ENCODE data around the gene RAPGEF2. TPM values are rescaled to one million over a fixed set of nuclear protein-coding genes. Genes with fewer than 3 reads are reported as not detected.
"Not testable (repeated sequence)": the region's sequence is repeated elsewhere in the genome, so short reads cannot be mapped to it uniquely, and the experiment has no call there.

Gene RAPGEF2
- total RNA-seq, 4 donors from 2014 or later: 60.2 to 109 (median 79.7) TPM

DNA sequence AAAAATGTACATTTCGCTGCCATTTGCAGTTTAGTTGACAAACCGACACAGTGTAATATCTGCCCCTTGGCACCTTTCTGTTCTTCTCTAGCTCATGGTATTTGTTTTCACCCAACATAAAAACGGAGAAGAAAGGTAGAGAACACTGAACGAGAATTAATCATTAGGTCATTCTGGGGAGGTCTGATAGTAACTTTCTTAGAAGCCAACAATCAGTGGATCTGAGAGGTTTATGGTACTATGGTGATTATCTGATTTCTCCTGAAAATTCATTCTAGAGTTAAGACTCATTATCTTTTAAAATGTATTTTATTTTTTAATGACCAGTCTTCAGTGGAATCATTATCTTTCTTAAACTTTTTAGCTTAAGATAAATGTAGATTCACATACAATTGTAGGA is 8.5 kb downstream of the RAPGEF2 start:
- no peak for TF ChIP-seq POLR2A (IDR thresholded peaks at IDR 0.05)
- TF ChIP-seq, protein P1, sequence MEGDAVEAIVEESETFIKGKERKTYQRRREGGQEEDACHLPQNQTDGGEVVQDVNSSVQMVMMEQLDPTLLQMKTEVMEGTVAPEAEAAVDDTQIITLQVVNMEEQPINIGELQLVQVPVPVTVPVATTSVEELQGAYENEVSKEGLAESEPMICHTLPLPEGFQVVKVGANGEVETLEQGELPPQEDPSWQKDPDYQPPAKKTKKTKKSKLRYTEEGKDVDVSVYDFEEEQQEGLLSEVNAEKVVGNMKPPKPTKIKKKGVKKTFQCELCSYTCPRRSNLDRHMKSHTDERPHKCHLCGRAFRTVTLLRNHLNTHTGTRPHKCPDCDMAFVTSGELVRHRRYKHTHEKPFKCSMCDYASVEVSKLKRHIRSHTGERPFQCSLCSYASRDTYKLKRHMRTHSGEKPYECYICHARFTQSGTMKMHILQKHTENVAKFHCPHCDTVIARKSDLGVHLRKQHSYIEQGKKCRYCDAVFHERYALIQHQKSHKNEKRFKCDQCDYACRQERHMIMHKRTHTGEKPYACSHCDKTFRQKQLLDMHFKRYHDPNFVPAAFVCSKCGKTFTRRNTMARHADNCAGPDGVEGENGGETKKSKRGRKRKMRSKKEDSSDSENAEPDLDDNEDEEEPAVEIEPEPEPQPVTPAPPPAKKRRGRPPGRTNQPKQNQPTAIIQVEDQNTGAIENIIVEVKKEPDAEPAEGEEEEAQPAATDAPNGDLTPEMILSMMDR (IDR thresholded peaks at IDR 0.05): no peak
- 83 to 87% methylated on average over 4 of the region's 4 CpGs for WGBS, 2 donors
- Histone ChIP-seq H3K9me3 (no peaks in the 10 kb centered on the region), H3K4me3 (replicated peaks in 1 of 3) (no peak overlapping the region), H3K4me1 (peaks cover 8 to 20% of the 10 kb centered on the region in 2 donors), H3K27ac (no peak overlapping the region), H3K27me3 (no peaks in the 10 kb centered on the region), H3K36me3 (no peaks in the 10 kb centered on the region)
- intact Hi-C loops (cut with DNase I): no loop called here
- DNase-seq: no peak

DNA sequence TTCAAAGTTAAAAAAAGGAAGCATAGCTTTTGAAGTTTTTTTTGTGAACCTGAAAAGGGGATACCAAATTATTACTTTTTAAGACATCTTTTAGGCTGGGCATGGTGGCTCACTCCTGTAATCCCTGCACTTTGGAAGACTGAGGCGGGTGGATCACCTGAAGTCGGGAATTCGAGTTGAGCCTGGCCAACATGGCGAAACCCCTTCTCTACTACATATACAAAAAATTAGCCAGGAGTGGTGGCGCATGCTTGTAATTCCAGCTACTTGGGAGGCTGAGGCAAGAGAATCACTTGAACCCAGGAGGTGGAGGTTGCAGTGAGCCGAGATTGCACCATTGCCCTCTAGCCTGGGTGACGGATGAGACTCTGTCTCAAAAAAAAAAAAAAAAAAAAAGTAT is 10.5 kb downstream of the RAPGEF2 start:
- H3K27ac ChIP-seq; H3K27me3 ChIP-seq; H3K4me1 ChIP-seq; H3K4me3 ChIP-seq (replicated peaks in 1 of 3); intact Hi-C loops (cut with DNase I); DNase-seq; H3K36me3 ChIP-seq; H3K9me3 ChIP-seq: not testable (repeated sequence)
- 95 to 96% methylated on average over 7 of the region's 7 CpGs for WGBS, 2 donors

DNA sequence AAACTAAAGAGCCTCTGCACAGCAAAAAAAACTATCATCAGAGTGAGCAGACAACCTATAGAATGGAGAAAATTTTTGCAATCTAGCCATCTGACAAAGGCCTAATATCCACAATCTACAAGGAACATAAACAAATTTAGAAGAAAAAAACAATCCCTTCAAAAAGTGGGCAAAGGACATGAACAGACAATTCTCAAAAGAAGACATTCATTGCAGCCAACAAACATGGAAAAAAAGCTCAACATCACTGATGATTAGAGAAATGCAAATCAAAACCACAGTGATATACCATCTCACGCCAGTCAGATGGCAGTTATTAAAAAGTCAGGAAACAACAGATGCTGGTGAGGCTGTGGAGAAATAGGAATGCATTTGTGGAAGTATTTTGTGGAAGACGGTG is 13.2 kb downstream of the RAPGEF2 start:
- intact Hi-C loops (cut with DNase I); DNase-seq; H3K27me3 ChIP-seq; H3K27ac ChIP-seq; H3K4me3 ChIP-seq (replicated peaks in 1 of 3); H3K4me1 ChIP-seq; H3K9me3 ChIP-seq; H3K36me3 ChIP-seq: not testable (repeated sequence)
- 94 to 97% methylated on average over 2 of the region's 2 CpGs for WGBS, 2 donors

DNA sequence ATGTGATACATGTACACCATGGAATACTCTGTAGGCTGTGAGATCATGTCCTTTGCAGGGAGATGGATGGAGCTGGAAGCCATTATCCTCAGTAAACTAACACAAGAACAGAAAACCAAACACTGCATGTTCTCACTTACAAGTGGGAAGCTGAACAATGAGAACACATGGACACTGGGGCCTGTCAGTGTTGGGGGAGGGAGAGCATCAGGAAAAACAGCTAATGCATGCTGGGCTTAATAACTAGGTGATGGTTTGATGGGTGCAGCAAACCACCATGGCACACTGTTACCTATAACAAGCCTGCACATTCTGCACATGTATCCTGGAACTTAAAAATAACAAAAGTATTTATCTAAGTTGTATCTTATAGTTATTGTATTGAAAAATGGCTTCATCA is 13.8 kb downstream of the RAPGEF2 start:
- H3K9me3 ChIP-seq; H3K27ac ChIP-seq; H3K4me3 ChIP-seq (replicated peaks in 1 of 3); H3K27me3 ChIP-seq; H3K4me1 ChIP-seq; intact Hi-C loops (cut with DNase I); DNase-seq; H3K36me3 ChIP-seq: not testable (repeated sequence)

DNA sequence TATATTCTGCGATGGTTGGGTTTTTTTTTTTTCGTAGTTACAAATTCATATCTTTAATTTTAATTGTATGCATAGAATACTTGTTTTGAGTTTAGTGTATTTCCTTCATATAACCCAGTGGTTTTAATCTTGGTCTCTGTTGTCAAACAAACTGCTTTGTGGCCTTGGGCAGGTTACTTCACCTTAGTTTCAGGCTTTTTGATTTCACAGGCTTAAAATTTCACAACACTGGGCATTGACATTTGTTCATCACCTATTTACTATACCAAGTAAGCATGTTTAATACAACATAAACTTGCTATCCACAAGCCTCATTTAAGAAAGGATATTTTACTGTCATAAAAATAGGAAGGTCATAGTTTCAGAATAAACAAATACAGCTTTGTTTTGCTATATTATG is 14.7 kb downstream of the RAPGEF2 start:
- H3K27ac ChIP-seq: no peak overlapping the region
- DNase-seq: no peak
- H3K27me3 ChIP-seq: no peaks in the 10 kb centered on the region
- intact Hi-C loops (cut with DNase I): no loop called here
- H3K36me3 ChIP-seq: no peaks in the 10 kb centered on the region
- 81 to 90% methylated on average over 2 of the region's 2 CpGs for WGBS, 2 donors
- H3K4me3 ChIP-seq (replicated peaks in 1 of 3): no peak overlapping the region
- TF ChIP-seq POLR2A (IDR thresholded peaks at IDR 0.05): no peak
- TF ChIP-seq, protein P1 (IDR thresholded peaks at IDR 0.05): no peak
- H3K4me1 ChIP-seq: no peaks in the 10 kb centered on the region
- H3K9me3 ChIP-seq: no peaks in the 10 kb centered on the region

DNA sequence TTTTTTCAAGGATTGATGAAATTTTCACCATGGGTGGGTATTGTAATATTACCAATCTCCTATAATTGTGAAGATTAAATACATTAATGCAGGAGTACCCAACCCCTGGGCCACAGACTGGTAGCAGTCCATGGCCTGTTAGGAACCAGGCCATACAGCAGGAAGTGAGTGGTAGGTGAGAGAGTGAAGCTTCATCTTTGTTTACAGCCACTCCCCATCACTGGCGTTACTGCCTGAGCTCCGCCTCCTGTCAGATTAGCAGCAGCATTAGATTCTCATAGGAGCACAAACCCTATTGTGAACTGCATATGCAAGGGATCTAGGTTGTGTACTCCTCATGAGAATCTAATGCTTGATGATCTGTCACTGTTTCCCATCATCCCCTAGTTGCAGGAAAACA is 15.1 kb downstream of the RAPGEF2 start:
- Histone ChIP-seq H3K36me3 (no peaks in the 10 kb centered on the region), H3K9me3 (no peaks in the 10 kb centered on the region), H3K27me3 (no peaks in the 10 kb centered on the region), H3K4me1 (no peaks in the 10 kb centered on the region), H3K27ac (no peak overlapping the region), H3K4me3 (replicated peaks in 1 of 3) (no peak overlapping the region)
- TF ChIP-seq, protein P1 (IDR thresholded peaks at IDR 0.05): no peak
- TF ChIP-seq POLR2A (IDR thresholded peaks at IDR 0.05): no peak
- WGBS, 2 donors: 67 to 93% methylated on average over 2 of the region's 2 CpGs
- intact Hi-C loops (cut with DNase I): no loop called here
- no peak for DNase-seq

DNA sequence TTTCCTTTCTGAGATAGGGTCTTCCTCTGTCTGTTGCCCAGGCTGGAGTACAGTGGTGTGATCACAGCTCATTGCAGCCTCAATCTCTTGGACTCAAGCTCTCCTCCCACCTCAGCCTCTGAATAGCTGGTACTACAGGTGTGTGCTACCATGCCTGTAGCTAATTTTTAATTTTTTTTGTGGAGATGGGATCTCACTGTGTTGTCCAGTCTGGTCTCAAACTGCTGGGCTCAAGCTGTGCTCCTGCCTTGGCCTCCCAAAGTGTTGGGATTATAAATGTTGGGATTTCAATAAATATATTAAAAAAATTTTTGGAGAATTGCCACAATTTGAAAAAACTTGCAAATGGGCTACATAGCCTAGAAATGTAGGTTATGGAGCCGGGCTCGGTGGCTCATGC is 18.5 kb downstream of the RAPGEF2 start:
- H3K36me3 ChIP-seq: no peaks in the 10 kb centered on the region
- intact Hi-C loops (cut with DNase I): no loop called here
- peaks cover 0 to 13% of the 10 kb centered on the region in 2 donors for H3K4me1 ChIP-seq
- no peaks in the 10 kb centered on the region for H3K27me3 ChIP-seq
- WGBS, 2 donors: 91 to 94% methylated on average over 2 of the region's 2 CpGs
- no peak overlapping the region for H3K27ac ChIP-seq
- TF ChIP-seq, protein P1 (IDR thresholded peaks at IDR 0.05): no peak
- no peak for TF ChIP-seq POLR2A (IDR thresholded peaks at IDR 0.05)
- no peak for DNase-seq
- no peak overlapping the region for H3K4me3 ChIP-seq (replicated peaks in 1 of 3)
- no peaks in the 10 kb centered on the region for H3K9me3 ChIP-seq

All from thyroid gland (tissue), 4 donors.